ENCODE data around the gene C1QTNF6. TPM values are rescaled to one million over a fixed set of nuclear protein-coding genes. Genes with fewer than 3 reads are reported as not detected.

The C1QTNF6 gene
- total and polyA plus RNA-seq, 2 of the 4 experiments (the other 2 are of a cell fraction): 1.1 to 10.9 TPM

DNA sequence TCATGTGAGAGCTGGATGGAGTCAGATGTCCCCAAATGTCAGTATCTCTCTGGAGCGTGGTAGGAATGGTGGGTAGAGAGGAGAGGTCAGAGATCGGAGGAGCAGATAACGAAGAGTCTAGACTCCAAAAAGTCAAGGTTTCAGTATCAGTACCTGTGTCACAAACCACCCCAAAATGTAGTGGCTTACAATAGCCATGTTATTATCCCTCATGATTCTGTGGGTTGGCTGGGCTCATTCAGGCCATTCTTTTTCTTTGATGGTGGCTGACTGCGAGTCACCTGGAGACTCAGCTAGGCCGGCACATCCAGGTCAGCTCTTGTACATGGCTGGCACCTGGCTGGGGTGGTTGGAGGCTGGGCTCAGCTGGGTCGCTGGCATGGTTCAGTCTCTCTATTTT is 31.5 kb upstream of the C1QTNF6 start:
- no peak overlapping the region for H2AK5ac ChIP-seq (ENCODE audit: low read depth, low read length)
- no peak overlapping the region for H4K5ac ChIP-seq (ENCODE audit: low read depth, low read length)
- H3K9me3 ChIP-seq (ENCODE audit: control insufficient read depth, insufficient read depth, low read length): peaks cover 6% of the 10 kb centered on the region
- no peak overlapping the region for H2BK20ac ChIP-seq (ENCODE audit: low read depth, low read length)
- ATAC-seq (ENCODE audit: low read depth) (no peak), DNase-seq (no peak)
- H3K27me3 ChIP-seq (ENCODE audit: control insufficient read depth, insufficient read depth, low read length): peaks cover 35% of the 10 kb centered on the region
- in situ Hi-C loops (cut with MboI; ENCODE audit: low sequenced_read_pairs) (no loop called here), dilution Hi-C loops (cut with HindIII; ENCODE audit: low sequenced_read_pairs, unreplicated experiment) (no loop called here), intact Hi-C loops (cut with micrococcal nuclease) (no loop called here)
- WGBS, 2 experiments (ENCODE audit: extremely low coverage in 2 of 2, insufficient read length in 1 of 2): 100% methylated on average over 1 of the region's 6 CpGs; no CpG with 5 or more reads in 1 of the 2 experiments
- H3K4me2 ChIP-seq (ENCODE audit: low read depth, low read length): no peak overlapping the region
- no peak overlapping the region for H4K8ac ChIP-seq (ENCODE audit: low read depth in 2 of 2, low read length in 2 of 2)
- H2AK9ac ChIP-seq (replicated peaks; ENCODE audit: low read depth, low read length, poor library complexity): no peak overlapping the region
- no peak overlapping the region for H4K91ac ChIP-seq (ENCODE audit: insufficient read depth, low read depth, low read length)
- no peak overlapping the region for H2AFZ ChIP-seq (replicated peaks; ENCODE audit: low read length, poor library complexity)
- H3K23ac ChIP-seq (ENCODE audit: low read depth, low read length): no peak overlapping the region
- ChIA-PET CTCF (interaction anchor here (1.1 kb wide), 1 partner anchor 10 kb away, joined by 3 read pairs; no protein-coding TSS in a partner anchor), POLR2A (ENCODE audit: unreplicated experiment) (no interaction called here)
- H3K9ac ChIP-seq (ENCODE audit: low read depth, low read length): no peak overlapping the region
- H3K18ac ChIP-seq (ENCODE audit: low read depth, low read length): no peak overlapping the region
- H2BK120ac ChIP-seq (ENCODE audit: low read depth, low read length): no peak overlapping the region
- no peaks in the 10 kb centered on the region for H3K4me1 ChIP-seq (ENCODE audit: control insufficient read depth, insufficient read depth, low read length)
- no peaks in the 10 kb centered on the region for H3K79me1 ChIP-seq (ENCODE audit: low read depth in 1 of 2, low read length in 2 of 2)
- H4K20me1 ChIP-seq (ENCODE audit: insufficient read depth, low read length): no peaks in the 10 kb centered on the region
- no peak overlapping the region for H3K4ac ChIP-seq (ENCODE audit: low read depth, low read length)
- H3K14ac ChIP-seq (replicated peaks; ENCODE audit: low read depth, low read length): no peak overlapping the region
- H3K36me3 ChIP-seq (ENCODE audit: control insufficient read depth, insufficient read depth, low read length): no peaks in the 10 kb centered on the region
- TF ChIP-seq RAD21 (IDR thresholded peaks at IDR 0.05; ENCODE audit: low read length) (no peak), ELK1 (IDR thresholded peaks at IDR 0.05; ENCODE audit: borderline replicate concordance, low read depth, low read length) (no peak), POLR2A (IDR thresholded peaks at IDR 0.05; ENCODE audit: low read depth, low read length) (no peak), RCOR1 (IDR thresholded peaks at IDR 0.05; ENCODE audit: insufficient replicate concordance, low read length) (no peak), FOS (IDR thresholded peaks at IDR 0.05; ENCODE audit: low read depth, low read length) (no peak), USF2 (IDR thresholded peaks at IDR 0.05; ENCODE audit: low read depth, low read length) (no peak)
- H3K27ac ChIP-seq (ENCODE audit: insufficient read depth, low read length): no peak overlapping the region
- H2BK5ac ChIP-seq (ENCODE audit: low read depth, low read length, poor library complexity, severe bottlenecking): no peak overlapping the region
- no TSS peak for BruUV-seq (replicated peaks)
- H3K9me1 ChIP-seq (ENCODE audit: insufficient read depth, low read length): no peaks in the 10 kb centered on the region
- no peak overlapping the region for H2BK15ac ChIP-seq (ENCODE audit: low read depth, low read length)
- H3K56ac ChIP-seq (ENCODE audit: extremely low read depth, insufficient read depth, low read length): no peak overlapping the region
- no peak overlapping the region for H3K4me3 ChIP-seq (ENCODE audit: insufficient read depth, low read depth, low read length)
